Right lobe of liver (tissue), 6 donors: Measurements from ENCODE around the gene MTRFR. TPM values are rescaled to one million over a fixed set of nuclear protein-coding genes. Genes with fewer than 3 reads are reported as not detected.
A peak's percentile ranks its signal among the peaks of the same experiment; 100 is the strongest.

ENCODE experiments used
- ATAC-seq, 4 donors: fragments of 200-7000 bp; cut with Tn5 transposase; one replicate each; pipeline ENCODE4 v1.9.1; 2020; ENCODE audit warnings: mild to moderate bottlenecking in 4 of 4, moderate library complexity in 4 of 4
- DNase-seq, 3 donors: peaks; one replicate each; pipeline ENCODE4 v3.0.0-alpha.2; 2020
- H3K27ac ChIP-seq, 3 donors: fragments of 200-600 bp; one replicate each; pipeline ENCODE4 v1.8.0; 2022
- H3K27me3 ChIP-seq, 2 donors: fragments of 200-600 bp; one replicate each; pipeline ENCODE4 v1.8.0; 2022
- H3K36me3 ChIP-seq, 4 donors: fragments of 200-600 bp; sonication (generic) in 1 of 4; one replicate each; pipeline versions ENCODE4 v1.5.1 to v1.8.0; 2017 to 2022; ENCODE audit warnings: control low read depth in 1 of 4
- H3K4me1 ChIP-seq, 4 donors: fragments of 200-600 bp; sonication (generic) in 1 of 4; one replicate each; pipeline versions ENCODE4 v1.5.1 to v1.8.0; 2017 to 2022; ENCODE audit warnings: control low read depth in 1 of 4
- H3K4me3 ChIP-seq, 3 donors: fragments of 200-600 bp; one replicate each; pipeline ENCODE4 v1.8.0; 2022
- H3K9me3 ChIP-seq, 4 donors: fragments of 200-600 bp; sonication (generic) in 1 of 4; one replicate each; pipeline versions ENCODE4 v1.5.1 to v1.8.0; 2017 to 2022; ENCODE audit warnings: control low read depth in 1 of 4
- CTCF ChIP-seq, 4 donors: fragments of 200-600 bp in 3 of 4; fragments of 450-650 bp in 1 of 4; IDR thresholded peaks; one replicate each; pipeline versions ENCODE4 v1.5.1 to v1.8.0; 2016 to 2022; ENCODE audit warnings: antibody characterized with exemption in 4 of 4, mild to moderate bottlenecking in 2 of 4
- POLR2A ChIP-seq: fragments of 450-650 bp; IDR thresholded peaks from one replicate; pipeline ENCODE4 v1.6.1; 2017; ENCODE audit warnings: antibody characterized with exemption, mild to moderate bottlenecking
- WGBS: methylation state at CpG from one replicate; pipeline ENCODE4 v1.1.6; 2018; ENCODE audit warnings: low coverage, low lambda C conversion rate; ENCODE audit not compliant: insufficient coverage; ENCODE audit errors: missing lambda C conversion rate; 5-methylcytosine and 5-hydroxymethylcytosine counted together
- intact Hi-C, 2 donors: fragments of 100-400 bp; cut with DNase I; formaldehyde crosslinking; loops; one replicate each; pipeline versions ENCODE4 v1.11.2 to v1.14.1; 2022
- small RNA-seq, 2 experiments: library from RNA; depleted of rRNA; stranded (forward); fragments of <200 nt; gene quantifications; one replicate each; pipeline ENCODE3, GENCODE V24; 2016
- total RNA-seq, 6 experiments: library from RNA; depleted of rRNA in 2 of 6; stranded (reverse); fragments of >200 nt in 2 of 6; fragmentation: NEBNext Ultra II Directional in 3 of 6; extraction: Animal tissue kit (Norgen Biotek cat#: 25700) in 3 of 6; gene quantifications; one replicate each; pipeline versions ENCODE4 v1.1.0 to v1.2.4, GENCODE V29; 2016 to 2023
- donor health status: DM: no; HTN: yes; CAD: no.
- donor health status: DM: no; HTN: no; CAD: no.
- donor health status: DM: no; HTN: no; CAD: no.
- donor health status: DM: no; HTN: yes; CAD: no.
- donor health status: DM: no; HTN: yes; CAD: no.

MTRFR gene
- total RNA-seq, 6 experiments from 2014 or later = 6.5 to 8.6 (median 7.4) TPM

- peaks cover 0 to 17% (median 8%) of the 10 kb centered on the region in 4 donors for H3K4me1 ChIP-seq
- DNase-seq (no peak), ATAC-seq (no peak)
- intact Hi-C loops = no loop called here
- no peaks in the 10 kb centered on the region for H3K9me3 ChIP-seq
- TF ChIP-seq POLR2A = no peak
- no peak for TF ChIP-seq CTCF (IDR thresholded peaks at IDR 0.05)
- H3K27ac ChIP-seq = no peak overlapping the region
- peaks cover 0 to 16% (median 7%) of the 10 kb centered on the region in 4 donors for H3K36me3 ChIP-seq
- no CpG with 5 or more reads among the region's 11 CpGs for WGBS
- H3K4me3 ChIP-seq = no peak overlapping the region
- H3K27me3 ChIP-seq = no peaks in the 10 kb centered on the region
Observed at GRCh38 chr12:123289911-123290310, 56.7 kb downstream of the MTRFR start.

GRCh38 chr12:123293178-123293760, 60.0 kb downstream of the MTRFR start:
- ATAC-seq = peak; percentile 78 to 88 (median 84)
- intact Hi-C loops = no loop called here

DNA sequence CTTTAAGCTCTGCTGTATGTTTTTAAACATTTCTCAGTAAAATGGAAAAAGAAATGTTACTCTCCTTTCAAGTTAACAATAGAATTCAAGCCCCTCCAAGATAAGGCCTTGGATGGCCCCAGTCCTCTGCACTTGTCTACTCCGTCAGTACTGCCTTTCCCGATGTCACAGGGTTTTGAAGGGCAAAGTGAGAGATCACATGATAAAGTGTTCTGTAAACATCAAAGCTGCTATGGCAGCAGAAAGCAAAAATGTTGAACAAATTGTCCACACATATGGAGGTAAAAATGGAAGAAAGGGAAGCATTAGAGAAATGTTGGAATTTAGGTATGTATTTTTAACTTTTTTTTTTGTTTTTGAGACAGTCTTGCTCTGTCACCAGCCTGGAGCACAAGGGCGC, 71.9 kb downstream of the MTRFR start:
- no peaks in the 10 kb centered on the region for H3K4me1 ChIP-seq

More at GRCh38 chr12:123293178-123293760, 60.0 kb downstream of the MTRFR start:
- Histone ChIP-seq H3K4me3 (no peak overlapping the region), H3K36me3 (peaks cover 0 to 43% (median 21%) of the 10 kb centered on the region in 4 donors), H3K27ac (peak overlapping the region in 1 of 3 donors; percentile 30), H3K9me3 (no peaks in the 10 kb centered on the region), H3K27me3 (no peaks in the 10 kb centered on the region), H3K4me1 (peaks cover 0 to 17% (median 8%) of the 10 kb centered on the region in 4 donors)
- DNase-seq = peak in 2 of 3 donors; percentile 56 to 61
- TF ChIP-seq CTCF (IDR thresholded peaks at IDR 0.05) (no peak), POLR2A (no peak)
- WGBS = 26% methylated on average over 6 of the region's 9 CpGs

GRCh38 chr12:123306200-123306599, 73.0 kb downstream of the MTRFR start:
- no peak for TF ChIP-seq POLR2A
- TF ChIP-seq CTCF (IDR thresholded peaks at IDR 0.05) = no peak
- Histone ChIP-seq H3K4me1 (no peaks in the 10 kb centered on the region), H3K9me3 (no peaks in the 10 kb centered on the region), H3K27ac (no peak overlapping the region), H3K4me3 (no peak overlapping the region), H3K27me3 (no peaks in the 10 kb centered on the region), H3K36me3 (peaks cover 5 to 95% (median 49%) of the 10 kb centered on the region in 4 donors)
- 88% methylated on average over 1 of the region's 3 CpGs for WGBS
- intact Hi-C loops = no loop called here
- no peak for ATAC-seq
- no peak for DNase-seq

More for the DNA sequence above, 71.9 kb downstream of the MTRFR start:
- Histone ChIP-seq H3K27ac (no peak overlapping the region), H3K27me3 (no peaks in the 10 kb centered on the region), H3K9me3 (no peaks in the 10 kb centered on the region), H3K36me3 (peaks cover 5 to 94% (median 45%) of the 10 kb centered on the region in 4 donors), H3K4me3 (no peak overlapping the region)
- ATAC-seq (no peak), DNase-seq (no peak)
- intact Hi-C loops = no loop called here
- TF ChIP-seq CTCF (IDR thresholded peaks at IDR 0.05) = no peak
- WGBS = 54% methylated on average over 3 of the region's 3 CpGs

Small RNAs within 50 kb of the gene (small RNA-seq; reads per million reads assigned to genes)
- 0.68 to 2.3 reads per million in 2 experiments for gene RNA5SP375

Other genes starting within 250 kb of the MTRFR start
- 10 to 100 TPM in 4 of 6 experiments, 1 to 10 TPM in 2; 5.8 to 24.7 (median 14.2) TPM for gene PITPNM2, start 82.3 kb upstream of the MTRFR start, total RNA-seq
- 10 to 100 TPM; 14.5 to 25.7 (median 19.1) TPM for gene MPHOSPH9, start 295 bp upstream of the MTRFR start, total RNA-seq
- gene CDK2AP1, start 38.4 kb downstream of the MTRFR start, total RNA-seq = 10 to 100 TPM; 24.9 to 44.0 (median 33.0) TPM
- gene SBNO1, start 131.4 kb downstream of the MTRFR start, total RNA-seq = 10 to 100 TPM; 11.5 to 15.7 (median 13.2) TPM
- 10 to 100 TPM; 13.1 to 17.6 (median 13.7) TPM for gene KMT5A, start 150.7 kb downstream of the MTRFR start, total RNA-seq
- 1 to 10 TPM; 1.6 to 2.7 (median 1.8) TPM for gene RILPL2, start 203.2 kb downstream of the MTRFR start, total RNA-seq
- gene SNRNP35, start 224.7 kb downstream of the MTRFR start, total RNA-seq = 10 to 100 TPM in 1 of 6 experiments, 1 to 10 TPM in 5; 7.8 to 10.3 (median 9.5) TPM